Glutamatergic neuron (in vitro differentiated cells): Measurements from ENCODE around the gene CACNG4. TPM values are rescaled to one million over a fixed set of nuclear protein-coding genes. Genes with fewer than 3 reads are reported as not detected.

Source experiments
- DNase-seq: peaks from one replicate; pipeline ENCODE4 v3.0.0; 2022
- H3K27ac Mint-ChIP-seq: one replicate; pipeline ENCODE4 v1.8.0; 2020; ENCODE audit warnings: mild to moderate bottlenecking, mixed read lengths, inconsistent platforms; ENCODE audit not compliant: unreplicated experiment
- H3K27me3 Mint-ChIP-seq: one replicate; pipeline ENCODE4 v1.8.0; 2020; ENCODE audit warnings: mild to moderate bottlenecking, moderate library complexity, mixed read lengths, inconsistent platforms; ENCODE audit not compliant: unreplicated experiment
- H3K36me3 Mint-ChIP-seq: one replicate; pipeline ENCODE4 v1.8.0; 2020; ENCODE audit warnings: mild to moderate bottlenecking, mixed read lengths, inconsistent platforms; ENCODE audit not compliant: unreplicated experiment
- H3K4me1 Mint-ChIP-seq: one replicate; pipeline ENCODE4 v1.8.0; 2020; ENCODE audit warnings: mild to moderate bottlenecking, low read depth, mixed read lengths, inconsistent platforms; ENCODE audit not compliant: unreplicated experiment
- H3K4me3 Mint-ChIP-seq: one replicate; pipeline ENCODE4 v1.8.0; 2020; ENCODE audit warnings: mild to moderate bottlenecking, mixed read lengths, inconsistent platforms; ENCODE audit not compliant: unreplicated experiment
- H3K9me3 Mint-ChIP-seq: one replicate; pipeline ENCODE4 v1.8.0; 2020; ENCODE audit warnings: mild to moderate bottlenecking, moderate library complexity, mixed read lengths, inconsistent platforms; ENCODE audit not compliant: unreplicated experiment
- CTCF ChIP-seq: fragments of 200-600 bp; sonication (generic); IDR thresholded peaks from one replicate; pipeline ENCODE4 v1.5.0; 2021; ENCODE audit not compliant: partially characterized antibody, unreplicated experiment
- total RNA-seq: library from RNA; stranded (reverse); fragmentation: NEBNext Ultra II Directional; extraction: Animal tissue kit (Norgen Biotek cat#: 25700); gene quantifications from one replicate; pipeline ENCODE4 v1.2.1, GENCODE V29; 2021; ENCODE audit not compliant: unreplicated experiment

Gene CACNG4
- total RNA-seq, 1 donor from 2014 or later: 105 TPM

- Mint-ChIP-seq H3K27ac (peak overlapping the region; percentile 88), H3K4me3 (peak overlapping the region; percentile 89), H3K4me1 (peaks cover 33% of the 10 kb centered on the region), H3K36me3 (peaks cover 5% of the 10 kb centered on the region), H3K27me3 (peaks cover 38% of the 10 kb centered on the region), H3K9me3 (peaks cover 25% of the 10 kb centered on the region)
- DNase-seq: peak; percentile 87
- no peak for TF ChIP-seq CTCF
These were observed 658 bp downstream of the CACNG4 start for GRCh38 chr17:66964930-66965800.

GRCh38 chr17:66965801-66966262, 1.3 kb downstream of the CACNG4 start:
- Mint-ChIP-seq H3K4me3 (peak overlapping the region; percentile 89), H3K9me3 (peaks cover 25% of the 10 kb centered on the region), H3K4me1 (peaks cover 39% of the 10 kb centered on the region), H3K36me3 (peaks cover 5% of the 10 kb centered on the region), H3K27ac (peak overlapping the region; percentile 67), H3K27me3 (peaks cover 40% of the 10 kb centered on the region)
- TF ChIP-seq CTCF: no peak
- no peak for DNase-seq

GRCh38 chr17:66966298-66966697, 1.8 kb downstream of the CACNG4 start:
- Mint-ChIP-seq H3K4me1 (peaks cover 39% of the 10 kb centered on the region), H3K4me3 (peak overlapping the region; percentile 89), H3K9me3 (peaks cover 25% of the 10 kb centered on the region), H3K27ac (peak overlapping the region; percentile 67), H3K36me3 (peaks cover 5% of the 10 kb centered on the region), H3K27me3 (peaks cover 40% of the 10 kb centered on the region)
- no peak for TF ChIP-seq CTCF
- no peak for DNase-seq

- Mint-ChIP-seq H3K9me3 (peaks cover 25% of the 10 kb centered on the region), H3K4me1 (peaks cover 43% of the 10 kb centered on the region), H3K27ac (peak overlapping the region; percentile 67), H3K27me3 (peaks cover 42% of the 10 kb centered on the region), H3K36me3 (peaks cover 8% of the 10 kb centered on the region), H3K4me3 (peak overlapping the region; percentile 89)
- TF ChIP-seq CTCF: no peak
- DNase-seq: peak; percentile 74
These were observed 2.4 kb downstream of the CACNG4 start for GRCh38 chr17:66966704-66967418.
